ENCODE data around the gene SALL3.
A peak's percentile ranks its signal among the peaks of the same experiment; 100 is the strongest.
"Not testable (repeated sequence)": the region's sequence is repeated elsewhere in the genome, so short reads cannot be mapped to it uniquely, and the experiment has no call there.

The SALL3 gene

DNA sequence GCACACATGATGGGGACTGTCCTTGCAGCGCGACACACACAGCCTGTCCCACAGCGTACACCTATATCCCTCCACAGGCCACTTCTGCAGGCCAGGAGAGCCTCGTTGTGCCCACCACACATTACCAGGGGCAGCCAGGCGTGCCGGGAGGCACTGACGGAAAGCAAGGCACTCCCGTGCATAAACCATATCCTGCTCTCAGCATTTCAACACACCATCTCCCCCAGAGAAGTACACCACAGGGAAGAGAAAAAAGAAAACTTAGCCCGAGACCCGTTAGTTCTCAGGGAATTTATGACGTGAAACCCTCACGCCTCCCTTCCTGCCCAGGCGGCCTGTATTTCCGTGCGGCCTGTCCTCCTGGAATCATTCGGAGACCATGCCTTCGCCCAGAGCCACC is 24.6 kb upstream of the SALL3 start:
- no peak for TF ChIP-seq CTCF (IDR thresholded peaks at IDR 0.05; ENCODE audit: low read depth, low read length)
- H3K27me3 ChIP-seq, result no peaks in the 10 kb centered on the region
- no peaks in the 10 kb centered on the region for H3K36me3 ChIP-seq
- no peak overlapping the region for H3K4me3 ChIP-seq (ENCODE audit: low read depth, low read length)
- no peaks in the 10 kb centered on the region for H3K9me3 ChIP-seq
- DNase-seq, result no peak
- no peaks in the 10 kb centered on the region for H3K4me1 ChIP-seq

GRCh38 chr18:78957140-78957539 is 22.5 kb upstream of the SALL3 start:
- TF ChIP-seq CTCF (IDR thresholded peaks at IDR 0.05; ENCODE audit: low read depth, low read length), result no peak
- H3K4me1 ChIP-seq, result no peaks in the 10 kb centered on the region
- no peaks in the 10 kb centered on the region for H3K9me3 ChIP-seq
- no peaks in the 10 kb centered on the region for H3K36me3 ChIP-seq
- H3K27me3 ChIP-seq, result no peaks in the 10 kb centered on the region
- DNase-seq, result peak; percentile 14
- no peak overlapping the region for H3K4me3 ChIP-seq (ENCODE audit: low read depth, low read length)

DNA sequence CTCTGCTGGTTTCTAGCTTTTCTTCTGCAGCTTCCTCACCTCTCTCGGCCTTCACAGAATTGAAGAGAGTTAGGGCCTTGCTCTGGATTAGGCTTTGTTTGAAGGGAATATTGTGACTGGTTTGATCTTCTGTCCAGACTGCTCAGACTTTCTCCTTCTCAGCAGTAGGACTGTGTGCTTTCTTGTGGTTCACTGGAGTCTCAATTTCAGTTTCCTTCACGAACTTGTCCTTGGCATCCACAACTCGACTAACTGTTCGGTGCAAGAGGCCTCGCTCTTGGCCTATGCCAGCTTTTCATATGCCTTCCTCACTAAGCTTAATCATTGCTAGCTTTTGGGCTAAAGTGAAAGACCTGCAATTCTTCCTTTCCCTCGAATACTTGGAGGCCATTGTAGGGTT is 18.9 kb upstream of the SALL3 start:
- Histone ChIP-seq H3K27me3 (no peaks in the 10 kb centered on the region), H3K36me3 (no peaks in the 10 kb centered on the region), H3K9me3 (no peaks in the 10 kb centered on the region), H3K4me3 (ENCODE audit: low read depth, low read length) (no peak overlapping the region), H3K4me1 (no peaks in the 10 kb centered on the region)
- TF ChIP-seq CTCF (IDR thresholded peaks at IDR 0.05; ENCODE audit: low read depth, low read length), result no peak
- no peak for DNase-seq

DNA sequence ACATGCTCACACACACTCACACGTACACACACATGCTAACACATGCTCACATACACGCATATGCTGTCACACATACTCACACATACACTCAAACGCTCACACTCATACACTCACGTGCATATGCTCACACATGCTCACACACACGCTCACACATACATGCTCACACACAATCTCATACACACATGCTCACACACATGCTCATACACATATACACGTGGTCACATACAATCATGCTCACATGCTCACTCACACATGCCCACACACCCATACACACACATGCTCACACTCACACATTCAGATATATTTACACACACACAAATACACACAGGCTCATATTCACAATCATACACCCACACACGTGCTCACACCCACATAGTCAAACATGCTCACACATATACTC is 17.5 kb upstream of the SALL3 start:
- TF ChIP-seq CTCF (IDR thresholded peaks at IDR 0.05; ENCODE audit: low read depth, low read length), result no peak
- no peak overlapping the region for H3K4me3 ChIP-seq (ENCODE audit: low read depth, low read length)

DNA sequence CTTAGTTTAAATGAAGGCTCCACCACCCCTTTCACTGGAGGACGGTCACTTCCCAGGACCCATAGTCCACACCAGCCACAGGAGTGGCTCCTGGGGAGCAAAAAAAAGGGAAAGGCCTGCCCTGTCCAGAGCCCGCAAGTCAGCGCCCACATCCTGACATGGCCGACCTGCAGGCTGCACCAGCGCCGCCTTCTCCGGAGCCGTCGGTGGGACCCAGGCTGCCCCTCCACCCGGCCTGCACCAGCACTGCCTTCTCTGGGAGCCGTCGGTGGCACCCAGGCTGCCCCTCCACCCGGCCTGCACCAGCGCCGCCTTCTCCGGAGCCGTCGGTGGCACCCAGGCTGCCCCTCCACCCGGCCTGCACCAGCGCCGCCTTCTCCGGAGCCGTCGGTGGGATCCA is 14.9 kb upstream of the SALL3 start:
- H3K4me3 ChIP-seq (ENCODE audit: low read depth, low read length); H3K9me3 ChIP-seq; H3K36me3 ChIP-seq; H3K4me1 ChIP-seq; H3K27me3 ChIP-seq; DNase-seq: not testable (repeated sequence)

More for the DNA sequence above, 17.5 kb upstream of the SALL3 start:
- no peak for DNase-seq
- Histone ChIP-seq H3K27me3 (no peaks in the 10 kb centered on the region), H3K4me1 (no peaks in the 10 kb centered on the region), H3K9me3 (no peaks in the 10 kb centered on the region), H3K36me3 (no peaks in the 10 kb centered on the region)

DNA sequence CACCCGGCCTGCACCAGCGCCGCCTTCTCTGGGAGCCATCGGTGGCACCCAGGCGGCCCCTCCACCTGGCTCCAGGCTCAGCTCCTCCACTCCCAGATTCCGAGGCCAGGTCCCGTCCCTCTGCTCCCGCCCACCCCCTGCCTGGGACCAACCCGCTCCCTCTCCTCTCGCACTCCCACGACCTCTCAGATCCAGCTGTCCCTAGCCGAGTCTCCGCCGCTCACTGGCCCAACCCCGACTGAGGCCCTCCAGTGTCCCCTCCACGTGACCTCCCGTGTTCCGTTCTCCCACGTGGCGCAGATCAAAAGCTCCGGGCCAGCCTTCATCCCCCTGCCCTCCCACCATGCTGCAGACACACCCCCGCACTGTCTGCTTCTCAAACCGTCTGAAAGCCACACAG is 14.4 kb upstream of the SALL3 start:
- no peaks in the 10 kb centered on the region for H3K4me1 ChIP-seq
- no peak for TF ChIP-seq CTCF (IDR thresholded peaks at IDR 0.05; ENCODE audit: low read depth, low read length)
- no peak for DNase-seq
- no peaks in the 10 kb centered on the region for H3K9me3 ChIP-seq
- H3K36me3 ChIP-seq, result no peaks in the 10 kb centered on the region
- H3K4me3 ChIP-seq (ENCODE audit: low read depth, low read length), result no peak overlapping the region
- 0 out of 2 replicates have a peak, but pooled peaks cover 3% of the 10 kb centered on the region for H3K27me3 ChIP-seq

All from BE2C (cell line).